ES-I3 (cell line): ENCODE results near the gene MEX3A.
"Not testable (repeated sequence)": the region's sequence is repeated elsewhere in the genome, so short reads cannot be mapped to it uniquely, and the experiment has no call there.

ENCODE experiments used
- H3K36me3 ChIP-seq: 2 replicates; pipeline ENCODE4 v1.6.1; 2013; ENCODE audit warnings: mild to moderate bottlenecking, low read length, control low read depth, moderate library complexity; ENCODE audit not compliant: insufficient read depth
- H3K4me1 ChIP-seq: 2 replicates; pipeline ENCODE4 v1.6.1; 2013; ENCODE audit warnings: mild to moderate bottlenecking, control low read depth, low read length; ENCODE audit not compliant: insufficient read depth
- H3K9ac ChIP-seq: 2 replicates; pipeline ENCODE4 v1.6.1; 2013; ENCODE audit warnings: low read depth, mild to moderate bottlenecking, low read length, moderate library complexity
- H3K9me3 ChIP-seq: 2 replicates; pipeline ENCODE4 v1.6.1; 2013; ENCODE audit warnings: mild to moderate bottlenecking, low read length, moderate library complexity; ENCODE audit not compliant: control insufficient read depth, insufficient read depth

MEX3A gene

GRCh38 chr1:156081180-156081916 lies 917 bp downstream of the MEX3A start:
- Histone ChIP-seq H3K36me3 (no peaks in the 10 kb centered on the region), H3K9ac (peak overlapping the region; percentile 85), H3K4me1 (peaks cover 41% of the 10 kb centered on the region), H3K9me3 (no peaks in the 10 kb centered on the region)

GRCh38 chr1:156080863-156081179 lies 1.4 kb downstream of the MEX3A start:
- H3K9ac ChIP-seq: peak overlapping the region; percentile 85
- no peaks in the 10 kb centered on the region for H3K9me3 ChIP-seq
- no peaks in the 10 kb centered on the region for H3K36me3 ChIP-seq
- peaks cover 40% of the 10 kb centered on the region for H3K4me1 ChIP-seq

DNA sequence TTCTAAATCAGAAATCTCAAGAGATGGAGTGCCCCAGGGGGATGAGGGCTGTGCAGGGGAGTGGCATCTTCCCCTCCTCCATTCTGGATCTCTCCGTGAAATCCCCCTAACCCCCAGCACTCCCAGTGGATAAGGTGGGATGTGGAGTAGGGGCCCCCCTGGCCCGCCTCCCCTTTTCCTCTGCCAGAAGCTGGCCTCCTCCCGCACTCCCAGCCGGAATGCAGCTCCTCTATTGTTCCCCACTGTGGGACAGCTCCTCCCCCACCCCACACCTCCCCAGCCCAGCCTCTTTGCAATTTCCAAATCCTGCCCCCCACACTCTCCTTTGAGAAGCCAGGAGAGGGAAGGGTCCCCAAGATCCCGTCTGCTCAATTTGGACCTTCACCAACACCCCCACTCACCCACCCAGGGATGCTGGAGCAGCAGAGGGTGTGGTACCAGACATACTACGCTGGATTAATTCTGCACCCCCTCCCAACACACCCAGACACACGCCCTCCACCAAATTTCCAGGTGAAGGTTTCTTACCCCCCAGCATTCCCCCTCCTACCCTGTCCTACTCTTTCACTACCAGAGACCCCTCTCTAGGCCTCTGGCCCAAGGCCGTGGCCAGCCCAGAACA lies 1.9 kb downstream of the MEX3A start:
- H3K9ac ChIP-seq: peak overlapping the region; percentile 85
- no peaks in the 10 kb centered on the region for H3K36me3 ChIP-seq
- no peaks in the 10 kb centered on the region for H3K9me3 ChIP-seq
- peaks cover 45% of the 10 kb centered on the region for H3K4me1 ChIP-seq

GRCh38 chr1:156079762-156080161 lies 2.5 kb downstream of the MEX3A start:
- Histone ChIP-seq H3K36me3 (no peaks in the 10 kb centered on the region), H3K9ac (peak overlapping the region; percentile 85; the same call in 1 of the 2 replicates), H3K9me3 (no peaks in the 10 kb centered on the region), H3K4me1 (peaks cover 46% of the 10 kb centered on the region)

DNA sequence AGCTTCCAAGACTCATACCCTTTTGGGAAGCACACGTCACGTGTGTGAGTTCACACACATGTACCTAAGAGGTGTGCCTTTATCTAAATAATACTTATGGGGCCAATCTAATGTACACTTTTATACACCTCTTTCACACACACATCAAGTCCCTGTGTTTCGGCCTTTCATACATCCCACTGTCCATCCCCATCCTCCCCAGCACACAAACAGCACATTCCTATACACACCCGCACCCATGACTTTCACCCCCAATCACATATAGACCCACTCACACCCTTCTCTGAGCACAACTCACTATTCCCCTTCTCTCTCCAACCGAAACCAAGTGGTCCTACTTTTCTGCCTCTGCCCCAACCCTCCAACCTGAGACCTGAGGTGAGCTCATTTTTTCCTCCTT lies 3.5 kb downstream of the MEX3A start:
- H3K36me3 ChIP-seq: no peaks in the 10 kb centered on the region
- no peaks in the 10 kb centered on the region for H3K9me3 ChIP-seq
- no peak overlapping the region for H3K9ac ChIP-seq
- H3K4me1 ChIP-seq: peaks cover 43% of the 10 kb centered on the region

DNA sequence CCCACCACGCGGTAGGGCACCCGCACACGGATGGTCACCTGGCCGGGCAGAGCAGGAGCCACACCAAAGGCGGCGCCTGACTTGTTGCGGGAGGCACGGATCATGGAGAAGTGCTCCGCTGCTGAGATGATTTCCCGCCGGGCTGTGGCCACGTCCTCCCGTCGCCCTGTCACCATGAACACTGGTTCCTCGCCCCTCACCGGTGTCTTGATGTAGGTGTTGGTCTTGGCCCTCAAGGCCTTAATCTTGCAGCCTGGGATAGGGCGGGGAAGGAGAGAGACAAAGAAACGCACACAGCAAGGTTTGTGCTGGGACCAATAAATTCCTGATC lies 4.9 kb downstream of the MEX3A start:
- Histone ChIP-seq H3K4me1 (peaks cover 53% of the 10 kb centered on the region), H3K9me3 (no peaks in the 10 kb centered on the region), H3K9ac (peak overlapping the region; percentile 53; the same call in 1 of the 2 replicates), H3K36me3 (no peaks in the 10 kb centered on the region)

GRCh38 chr1:156076609-156077429 lies 5.4 kb downstream of the MEX3A start:
- H3K36me3 ChIP-seq: no peaks in the 10 kb centered on the region
- peaks cover 55% of the 10 kb centered on the region for H3K4me1 ChIP-seq
- no peaks in the 10 kb centered on the region for H3K9me3 ChIP-seq
- peak overlapping the region; percentile 53 for H3K9ac ChIP-seq

DNA sequence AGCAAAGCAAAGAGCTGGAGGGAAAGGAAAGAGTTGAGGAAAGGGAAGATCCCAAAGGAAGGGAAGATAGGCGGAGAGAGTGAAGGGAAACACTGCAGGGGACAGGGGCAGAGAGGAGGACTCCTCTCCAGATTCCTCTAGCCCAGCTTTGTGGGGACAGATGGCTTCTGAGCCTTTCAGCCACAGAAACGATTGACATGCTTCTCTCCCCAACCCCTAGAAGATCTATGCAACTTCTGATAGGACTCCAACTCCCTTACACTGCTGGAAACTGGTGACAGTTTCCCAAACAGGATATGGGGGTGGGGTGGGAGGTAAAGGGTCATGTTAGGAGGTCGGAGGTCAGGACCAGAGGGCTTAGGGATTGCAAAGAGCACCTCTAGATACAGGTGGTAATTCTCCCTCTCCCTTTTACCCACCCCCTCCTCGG lies 6.5 kb downstream of the MEX3A start:
- Histone ChIP-seq H3K36me3 (no peaks in the 10 kb centered on the region), H3K9ac (peak overlapping the region; percentile 53; the same call in 1 of the 2 replicates), H3K9me3 (no peaks in the 10 kb centered on the region), H3K4me1 (peaks cover 55% of the 10 kb centered on the region)

DNA sequence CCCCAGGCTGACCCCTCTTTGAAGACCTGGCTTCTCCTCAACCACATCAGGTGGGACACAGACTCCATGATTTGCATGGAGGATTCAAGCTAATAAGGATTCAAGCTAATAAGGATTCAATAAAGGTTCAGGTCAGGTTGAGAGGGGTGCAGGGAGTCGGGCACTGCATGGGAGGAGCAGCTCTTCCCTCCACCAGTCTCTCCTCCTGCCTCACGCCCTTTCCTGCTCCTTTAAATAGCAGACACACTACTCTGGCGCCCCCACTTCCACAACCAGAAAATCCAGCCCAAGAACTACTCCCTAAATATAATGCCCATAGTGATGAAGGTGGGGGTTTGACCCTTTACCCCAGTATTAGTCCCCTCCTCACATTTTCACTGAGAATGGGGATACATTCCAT lies 7.1 kb downstream of the MEX3A start:
- peaks cover 55% of the 10 kb centered on the region for H3K4me1 ChIP-seq
- H3K9ac ChIP-seq: 0 out of 2 replicates have a peak overlapping the region, but pooled peaks have one; percentile 12

DNA sequence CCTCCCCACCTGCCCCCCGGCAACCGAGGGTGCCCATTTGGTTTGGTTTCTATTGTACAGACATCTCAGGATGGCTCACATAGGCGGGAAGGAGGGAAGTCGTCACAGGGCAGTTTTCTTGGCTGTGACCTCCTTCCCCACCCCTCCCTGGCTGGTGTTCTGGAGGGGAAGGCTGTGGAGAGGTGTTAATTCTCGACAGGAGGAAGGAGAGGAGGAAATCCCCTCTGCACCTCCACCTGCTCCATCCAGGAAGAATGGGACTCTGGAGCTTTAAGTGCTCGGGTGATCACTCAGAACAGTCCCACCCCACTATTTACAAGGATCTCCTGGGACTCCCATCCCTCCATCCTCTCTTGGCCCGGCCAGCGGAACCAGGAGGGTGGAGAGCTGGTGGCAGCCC lies 7.6 kb downstream of the MEX3A start:
- Histone ChIP-seq H3K36me3 (no peaks in the 10 kb centered on the region), H3K9ac (0 out of 2 replicates have a peak overlapping the region, but pooled peaks have one; percentile 12), H3K4me1 (peaks cover 51% of the 10 kb centered on the region)

More for the DNA sequence above, 7.1 kb downstream of the MEX3A start:
- H3K36me3 ChIP-seq: no peaks in the 10 kb centered on the region
- no peaks in the 10 kb centered on the region for H3K9me3 ChIP-seq

DNA sequence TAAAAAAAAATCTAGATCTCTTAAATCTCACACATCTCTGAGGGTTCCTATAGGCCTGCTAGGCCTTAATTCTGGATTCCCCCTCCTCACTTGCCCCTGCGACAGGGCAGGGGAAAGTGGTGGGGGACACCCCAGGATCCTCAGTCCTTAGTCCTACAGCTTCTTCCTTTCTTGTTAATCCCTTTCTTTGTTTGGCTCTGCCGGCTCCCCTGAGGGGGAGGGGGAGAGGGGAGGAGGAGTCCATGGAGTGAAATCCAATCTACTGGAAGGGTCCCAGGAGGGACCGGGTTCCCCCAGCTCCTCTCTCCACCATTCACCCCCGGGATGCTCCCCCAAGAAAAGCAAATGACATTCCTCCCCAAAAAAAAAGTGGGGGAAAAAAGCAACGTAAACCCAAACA lies 8.5 kb downstream of the MEX3A start:
- Histone ChIP-seq H3K9ac (no peak overlapping the region), H3K4me1 (peaks cover 47% of the 10 kb centered on the region), H3K9me3 (no peaks in the 10 kb centered on the region), H3K36me3 (no peaks in the 10 kb centered on the region)

More for the DNA sequence above, 7.6 kb downstream of the MEX3A start:
- no peaks in the 10 kb centered on the region for H3K9me3 ChIP-seq

DNA sequence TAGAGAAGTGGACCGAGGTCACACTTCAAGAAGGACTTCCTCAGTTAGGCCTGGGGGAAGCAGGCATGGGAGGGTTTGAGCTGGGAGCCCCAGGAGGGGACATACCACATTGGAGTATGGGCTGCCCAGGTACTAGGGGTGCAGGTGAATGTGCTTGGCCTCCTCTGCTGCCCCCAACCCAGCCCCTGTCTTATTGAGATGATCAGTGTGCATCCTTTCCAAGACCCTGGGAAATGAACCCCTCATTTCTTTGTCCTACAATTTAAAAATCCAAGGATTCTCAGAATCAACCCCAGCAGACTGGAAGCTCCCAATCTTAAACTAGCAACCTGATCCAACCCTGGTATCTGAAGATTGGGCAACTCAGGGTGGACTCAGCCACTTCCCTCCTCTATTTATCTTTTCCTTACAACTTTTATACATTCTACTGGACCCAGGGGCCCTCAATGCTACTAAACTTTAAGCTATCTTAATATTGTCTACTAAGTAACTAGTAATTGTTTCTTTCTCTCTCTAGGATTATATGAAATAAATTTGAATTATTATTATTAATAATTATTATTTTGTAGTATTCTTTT lies 9.1 kb downstream of the MEX3A start:
- Histone ChIP-seq H3K36me3 (no peaks in the 10 kb centered on the region), H3K4me1 (peaks cover 42% of the 10 kb centered on the region), H3K9me3 (no peaks in the 10 kb centered on the region), H3K9ac (no peak overlapping the region)

- Histone ChIP-seq H3K36me3 (no peaks in the 10 kb centered on the region), H3K9me3 (no peaks in the 10 kb centered on the region), H3K4me1 (peaks cover 32% of the 10 kb centered on the region), H3K9ac (no peak overlapping the region)
Measured at GRCh38 chr1:156072251-156072650, 10.0 kb downstream of the MEX3A start.

- not testable (repeated sequence) for H3K9ac ChIP-seq, H3K36me3 ChIP-seq, H3K9me3 ChIP-seq
- H3K4me1 ChIP-seq: peaks cover 29% of the 10 kb centered on the region
Measured at GRCh38 chr1:156071332-156071816, 10.9 kb downstream of the MEX3A start.
